Lung (tissue), 12 donors: ENCODE results near the gene CCZ1B. TPM values are rescaled to one million over a fixed set of nuclear protein-coding genes. Genes with fewer than 3 reads are reported as not detected.
A peak's percentile ranks its signal among the peaks of the same experiment; 100 is the strongest.
"Not testable (repeated sequence)": the region's sequence is repeated elsewhere in the genome, so short reads cannot be mapped to it uniquely, and the experiment has no call there.

Source experiments
- ATAC-seq: fragments of 200-7000 bp; cut with Tn5 transposase; one replicate; pipeline ENCODE4 v1.9.1; 2020; ENCODE audit warnings: moderate number of reproducible peaks; ENCODE audit not compliant: insufficient read depth, low FRiP score
- DNase-seq, 3 donors: peaks; one replicate each; pipeline ENCODE4 v3.0.0-alpha.2; 2013 to 2017
- H3K27ac ChIP-seq, 2 donors: one replicate each; pipeline ENCODE4 v1.5.1; 2013; ENCODE audit warnings: mild to moderate bottlenecking in 2 of 2, moderate library complexity in 2 of 2, control low read depth in 1 of 2, inconsistent platforms in 1 of 2, low read depth in 1 of 2, low read length in 1 of 2
- H3K27me3 ChIP-seq, 3 donors: one replicate each; pipeline ENCODE4 v1.5.1; 2013; ENCODE audit warnings: low read length in 2 of 3; ENCODE audit not compliant: control insufficient read depth in 3 of 3, insufficient read depth in 3 of 3
- H3K36me3 ChIP-seq, 4 donors: one replicate each; pipeline ENCODE4 v1.5.1; 2013; ENCODE audit warnings: low read length in 4 of 4, mild to moderate bottlenecking in 1 of 4, moderate library complexity in 1 of 4; ENCODE audit not compliant: control insufficient read depth in 4 of 4, insufficient read depth in 4 of 4
- H3K4me1 ChIP-seq, 5 donors: one replicate each; pipeline ENCODE4 v1.5.1; 2013; ENCODE audit warnings: low read length in 5 of 5, mild to moderate bottlenecking in 2 of 5, moderate library complexity in 1 of 5; ENCODE audit not compliant: control insufficient read depth in 5 of 5, insufficient read depth in 5 of 5
- H3K4me3 ChIP-seq: one replicate; pipeline ENCODE4 v1.5.1; 2013; ENCODE audit warnings: mild to moderate bottlenecking, control low read depth, moderate library complexity
- H3K9ac ChIP-seq, 2 donors: one replicate each; pipeline ENCODE4 v1.5.1; 2013; ENCODE audit warnings: low read length in 2 of 2, control low read depth in 1 of 2; ENCODE audit not compliant: insufficient read depth in 1 of 2
- H3K9me3 ChIP-seq, 4 donors: one replicate each; pipeline ENCODE4 v1.5.1; 2013; ENCODE audit warnings: low read length in 3 of 4, mild to moderate bottlenecking in 1 of 4, moderate library complexity in 1 of 4; ENCODE audit not compliant: control insufficient read depth in 4 of 4, insufficient read depth in 3 of 4
- WGBS, 2 donors: extraction: QIAGEN DNeasy Blood & Tissue Kit; methylation state at CpG; one replicate each; pipeline ENCODE4 v1.1.7; 2013; 5-methylcytosine and 5-hydroxymethylcytosine counted together
- polyA plus RNA-seq, 2 donors: library from polyadenylated mRNA; stranded (reverse); fragments of 200-250 nt; gene quantifications; one replicate each; pipeline ENCODE4 v1.2.1, GENCODE V29; 2013
- total RNA-seq, 2 donors: library from RNA; depleted of rRNA in 1 of 2; stranded (reverse); fragments of >200 nt in 1 of 2; gene quantifications; one replicate each; pipeline ENCODE4 v1.2.1, GENCODE V29; 2014 to 2021
- TF ChIP-seq, protein P1 (sequence below): IDR thresholded peaks from 2 replicates; pipeline ENCODE4 v1.5.1; 2012; ENCODE audit warnings: mild to moderate bottlenecking; ENCODE audit errors: control extremely low read depth, extremely low read depth
- donor health status: control.
- donor health status: control.
- donor health status: Bipolar disorder and iron deficiency.
- donor health status: healthy.
- donor health status: DM: yes; HTN: yes; CAD: no.

Gene CCZ1B
- total and polyA plus RNA-seq, 4 donors = 19.5 to 66.1 (median 45.1) TPM

DNA sequence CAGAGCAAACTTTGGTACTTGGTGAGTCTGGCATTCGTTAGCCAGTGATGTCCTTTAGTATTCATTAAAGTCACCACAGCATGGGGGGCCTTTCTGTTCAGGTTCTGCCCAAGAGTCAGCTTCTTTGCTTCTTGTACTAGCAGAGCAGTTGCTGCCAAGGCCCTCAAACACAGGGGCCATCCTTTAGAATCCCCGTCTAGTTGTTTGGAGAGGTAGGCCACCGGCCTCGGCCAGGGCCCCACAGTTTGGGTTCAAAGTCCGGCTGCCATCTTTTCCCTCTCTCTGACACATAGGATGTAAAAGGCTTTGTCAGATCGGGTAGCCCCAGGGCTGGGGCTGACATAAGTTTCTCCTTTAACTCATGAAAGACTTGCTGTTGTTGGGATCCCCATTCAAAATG is 17.6 kb upstream of the CCZ1B start:
- H3K9me3 ChIP-seq, H3K4me3 ChIP-seq, H3K9ac ChIP-seq, H3K4me1 ChIP-seq, H3K27me3 ChIP-seq, H3K36me3 ChIP-seq, ATAC-seq, H3K27ac ChIP-seq, DNase-seq: not testable (repeated sequence)
- 75 to 87% methylated on average over 6 of the region's 6 CpGs for WGBS, 2 donors

DNA sequence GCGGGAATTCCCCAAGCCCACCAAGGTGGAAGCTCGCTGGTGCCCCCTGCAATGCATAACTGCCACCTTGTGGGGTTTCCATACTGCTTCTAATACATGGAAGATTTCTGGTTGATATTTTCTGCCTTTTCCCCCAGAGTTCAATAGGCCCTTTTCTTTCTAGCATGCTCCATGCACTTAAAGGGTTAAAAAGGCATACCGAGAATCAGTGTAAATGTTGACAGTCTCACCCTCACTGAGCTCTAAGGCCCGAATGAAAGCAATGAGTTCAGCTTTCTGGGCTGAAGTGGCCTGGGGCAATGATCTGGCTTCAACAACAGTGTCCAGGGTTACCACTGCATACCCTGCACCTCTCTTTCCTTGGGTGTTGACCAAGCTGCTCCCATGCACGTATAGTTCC is 17.0 kb upstream of the CCZ1B start:
- not testable (repeated sequence) for H3K36me3 ChIP-seq, H3K27me3 ChIP-seq, H3K27ac ChIP-seq, DNase-seq, H3K4me1 ChIP-seq, H3K9ac ChIP-seq, H3K4me3 ChIP-seq, H3K9me3 ChIP-seq, ATAC-seq
- WGBS, 2 donors = 38 to 47% methylated on average over 5 of the region's 5 CpGs

DNA sequence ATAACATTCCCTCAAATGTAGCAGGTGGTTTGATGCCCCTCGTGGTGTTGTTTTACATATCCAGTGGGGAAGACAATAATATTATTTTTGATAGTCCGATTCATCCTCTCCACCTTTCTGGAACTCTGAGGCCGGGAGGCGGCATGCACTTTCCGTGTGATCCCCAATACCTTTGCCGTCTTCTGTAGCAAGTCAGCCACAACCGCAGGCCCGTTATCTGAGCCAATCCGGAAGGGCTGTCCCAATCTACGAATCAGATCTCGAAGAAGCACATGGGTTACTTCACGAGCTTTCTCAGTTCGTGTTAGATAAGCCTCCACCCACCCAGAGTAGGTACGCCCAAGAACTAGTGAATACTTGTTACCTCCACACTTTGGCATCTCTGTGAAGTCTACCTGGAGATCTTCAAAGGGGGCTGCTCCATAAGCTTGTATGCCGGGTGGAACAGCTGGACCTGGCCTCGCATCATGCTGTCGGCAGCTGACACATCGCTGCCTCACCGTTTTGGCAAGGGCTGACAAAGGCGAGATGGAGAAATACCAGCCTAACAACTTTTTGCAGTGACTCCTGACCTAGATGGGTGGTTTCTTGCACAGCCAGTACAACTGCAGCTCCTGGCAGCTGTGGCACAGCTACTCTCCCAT is 16.3 kb upstream of the CCZ1B start:
- H3K27ac ChIP-seq, H3K27me3 ChIP-seq, ATAC-seq, H3K36me3 ChIP-seq, H3K4me3 ChIP-seq, H3K4me1 ChIP-seq, H3K9ac ChIP-seq, H3K9me3 ChIP-seq: not testable (repeated sequence)
- 66 to 73% methylated on average over 20 of the region's 20 CpGs for WGBS, 2 donors
- DNase-seq = peak in 2 of 3 donors; percentile 4 to 44

DNA sequence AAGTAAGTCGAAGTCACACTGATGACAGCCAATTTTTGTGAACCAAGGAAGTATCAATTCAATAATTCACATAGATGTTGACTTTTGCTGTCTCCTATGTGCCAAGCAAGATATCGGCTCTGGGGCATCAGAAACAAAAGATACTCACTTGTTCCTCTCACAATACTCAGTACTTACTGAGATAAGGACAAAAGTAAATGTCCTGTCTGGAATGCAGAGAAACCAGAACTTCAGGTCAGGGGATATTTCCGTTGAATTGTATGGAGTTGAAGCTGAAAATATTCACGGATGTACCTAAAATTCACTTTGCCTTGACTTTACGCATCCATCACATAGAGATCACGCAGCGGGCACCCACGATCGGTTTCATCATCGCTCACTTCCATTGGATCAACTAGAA is 11.0 kb upstream of the CCZ1B start:
- not testable (repeated sequence) for H3K4me3 ChIP-seq, H3K9ac ChIP-seq, H3K27ac ChIP-seq, ATAC-seq, H3K9me3 ChIP-seq, H3K27me3 ChIP-seq, DNase-seq, H3K4me1 ChIP-seq, H3K36me3 ChIP-seq
- 85 to 93% methylated on average over 10 of the region's 10 CpGs for WGBS, 2 donors

DNA sequence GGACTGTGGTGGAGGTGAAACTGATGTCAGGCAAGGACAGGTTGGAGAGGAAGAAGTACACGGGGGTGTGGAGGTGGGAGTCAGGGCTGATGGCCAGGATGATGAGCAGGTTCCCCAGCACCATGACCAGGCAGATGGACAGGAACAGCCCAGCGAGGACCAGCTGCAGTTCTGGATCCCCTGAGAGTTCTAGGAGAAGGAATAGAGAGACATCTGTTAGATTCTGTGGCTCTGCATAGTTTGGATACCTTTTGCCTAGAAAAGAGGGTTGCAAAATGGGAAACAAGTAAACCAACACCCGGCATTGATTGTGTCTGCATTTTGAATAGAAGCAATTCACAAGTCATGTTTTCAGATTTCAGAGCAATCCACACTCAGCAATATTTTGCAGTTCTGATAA is 9.4 kb upstream of the CCZ1B start:
- not testable (repeated sequence) for H3K36me3 ChIP-seq, H3K9ac ChIP-seq, DNase-seq, H3K27ac ChIP-seq, H3K4me3 ChIP-seq, H3K9me3 ChIP-seq, ATAC-seq, H3K4me1 ChIP-seq
- WGBS, 2 donors = 67 to 71% methylated on average over 3 of the region's 3 CpGs
- peaks cover 0 to 18% (median 3%) of the 10 kb centered on the region in 3 donors for H3K27me3 ChIP-seq

DNA sequence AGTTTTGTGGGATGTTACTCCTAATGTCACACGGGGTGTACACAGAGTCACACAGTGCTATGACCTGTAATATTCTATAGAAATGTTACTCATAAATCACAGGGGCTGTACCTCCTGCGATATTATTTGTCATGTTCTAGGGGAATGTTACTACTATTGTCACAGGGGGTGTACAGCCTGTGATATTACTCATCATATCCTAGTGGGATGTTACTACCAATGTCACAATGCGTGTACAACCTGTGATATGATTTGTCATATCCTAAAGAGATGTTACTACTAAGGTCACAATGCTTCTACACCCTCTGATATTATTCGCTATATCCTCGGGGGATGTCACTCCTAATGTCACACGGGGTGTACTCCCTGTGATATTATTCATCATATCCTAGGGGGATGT is 7.6 kb upstream of the CCZ1B start:
- TF ChIP-seq, protein P1, sequence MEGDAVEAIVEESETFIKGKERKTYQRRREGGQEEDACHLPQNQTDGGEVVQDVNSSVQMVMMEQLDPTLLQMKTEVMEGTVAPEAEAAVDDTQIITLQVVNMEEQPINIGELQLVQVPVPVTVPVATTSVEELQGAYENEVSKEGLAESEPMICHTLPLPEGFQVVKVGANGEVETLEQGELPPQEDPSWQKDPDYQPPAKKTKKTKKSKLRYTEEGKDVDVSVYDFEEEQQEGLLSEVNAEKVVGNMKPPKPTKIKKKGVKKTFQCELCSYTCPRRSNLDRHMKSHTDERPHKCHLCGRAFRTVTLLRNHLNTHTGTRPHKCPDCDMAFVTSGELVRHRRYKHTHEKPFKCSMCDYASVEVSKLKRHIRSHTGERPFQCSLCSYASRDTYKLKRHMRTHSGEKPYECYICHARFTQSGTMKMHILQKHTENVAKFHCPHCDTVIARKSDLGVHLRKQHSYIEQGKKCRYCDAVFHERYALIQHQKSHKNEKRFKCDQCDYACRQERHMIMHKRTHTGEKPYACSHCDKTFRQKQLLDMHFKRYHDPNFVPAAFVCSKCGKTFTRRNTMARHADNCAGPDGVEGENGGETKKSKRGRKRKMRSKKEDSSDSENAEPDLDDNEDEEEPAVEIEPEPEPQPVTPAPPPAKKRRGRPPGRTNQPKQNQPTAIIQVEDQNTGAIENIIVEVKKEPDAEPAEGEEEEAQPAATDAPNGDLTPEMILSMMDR = no peak
- Histone ChIP-seq H3K9ac (no peak overlapping the region), H3K27me3 (peaks cover 0 to 18% (median 3%) of the 10 kb centered on the region in 3 donors), H3K9me3 (peaks cover 0 to 3% (median 0%) of the 10 kb centered on the region in 4 donors), H3K36me3 (no peaks in the 10 kb centered on the region), H3K4me1 (no peaks in the 10 kb centered on the region), H3K27ac (no peak overlapping the region), H3K4me3 (no peak overlapping the region)
- 88 to 92% methylated on average over 6 of the region's 6 CpGs for WGBS, 2 donors
- no peak for DNase-seq
- no peak for ATAC-seq
